ENCODE data around the gene DIPK1B.

Gene DIPK1B

DNA sequence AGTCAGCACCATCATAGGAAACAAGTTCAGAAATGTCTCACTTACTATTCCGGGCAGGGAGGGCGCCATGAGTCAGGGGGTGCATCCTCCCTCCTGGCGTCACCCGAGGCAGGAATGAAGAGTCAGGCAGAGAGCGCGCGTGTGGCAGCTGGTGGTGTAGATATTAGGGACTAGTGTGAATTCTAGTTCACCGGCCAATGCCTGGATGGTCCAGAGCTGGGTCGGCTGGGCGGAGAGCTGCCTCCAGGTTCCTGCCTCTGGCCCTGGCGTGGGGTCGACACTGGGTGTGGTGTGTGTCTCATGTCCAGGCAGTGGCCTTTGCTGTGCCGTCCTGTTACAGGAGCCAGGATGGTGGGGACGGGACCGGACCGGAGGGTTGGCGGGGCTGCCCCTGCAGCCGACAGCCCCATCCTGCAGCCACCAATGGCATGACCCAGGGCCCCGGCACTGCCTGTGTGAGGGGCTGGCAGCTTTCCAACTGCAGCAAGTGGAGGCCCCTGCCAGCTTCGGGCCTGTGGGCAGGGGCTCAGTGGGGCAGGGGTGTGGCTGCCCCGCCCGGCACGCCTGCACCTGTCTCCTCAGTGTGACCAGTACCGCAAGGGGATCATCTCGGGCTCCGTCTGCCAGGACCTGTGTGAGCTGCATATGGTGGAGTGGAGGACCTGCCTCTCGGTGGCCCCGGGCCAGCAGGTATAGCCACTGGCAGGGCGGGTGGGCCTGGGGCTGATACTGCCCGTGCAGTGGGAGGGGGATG is 9.1 kb downstream of the DIPK1B start:
- DNase-seq = no peak

DNA sequence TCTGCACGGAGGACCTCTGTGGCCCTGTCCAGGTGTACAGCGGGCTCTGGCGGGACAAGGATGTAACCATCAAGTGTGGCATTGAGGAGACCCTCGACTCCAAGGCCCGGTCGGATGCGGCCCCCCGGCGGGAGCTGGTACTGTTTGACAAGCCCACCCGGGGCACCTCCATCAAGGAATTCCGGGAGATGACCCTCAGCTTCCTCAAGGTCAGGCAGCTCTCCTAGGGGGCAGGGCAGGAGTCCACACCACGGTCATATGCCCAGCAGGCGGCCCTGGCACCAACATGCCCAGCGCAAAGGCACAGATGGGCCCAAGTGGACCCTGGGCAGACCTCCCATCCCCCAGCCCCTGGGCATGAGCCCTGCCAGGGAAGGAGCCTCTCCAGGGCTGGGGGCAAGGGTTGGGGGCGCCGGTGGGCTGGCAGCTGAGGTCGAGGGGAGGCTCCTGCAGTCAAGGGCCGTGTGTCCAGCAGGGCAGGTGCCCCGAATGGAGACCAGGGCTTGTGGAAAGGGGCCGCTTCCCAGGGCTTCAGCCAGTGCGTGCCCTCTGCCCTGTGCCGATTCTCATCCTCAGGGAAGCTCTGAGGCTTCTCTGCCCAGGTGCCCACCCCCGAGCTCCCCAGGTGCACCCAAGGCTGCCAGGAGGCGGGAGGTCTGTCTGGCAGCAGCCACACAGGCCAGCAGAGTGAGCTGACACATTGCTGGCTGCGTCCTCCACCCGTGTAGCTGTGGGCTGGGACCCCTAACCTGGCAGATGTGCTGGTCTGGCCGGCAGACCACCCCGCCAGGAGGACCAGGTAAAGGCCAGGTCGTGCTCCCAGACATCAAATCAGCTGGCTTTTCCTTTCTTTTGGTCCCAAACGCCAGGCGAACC is 10.0 kb downstream of the DIPK1B start:
- DNase-seq = no peak

DNA sequence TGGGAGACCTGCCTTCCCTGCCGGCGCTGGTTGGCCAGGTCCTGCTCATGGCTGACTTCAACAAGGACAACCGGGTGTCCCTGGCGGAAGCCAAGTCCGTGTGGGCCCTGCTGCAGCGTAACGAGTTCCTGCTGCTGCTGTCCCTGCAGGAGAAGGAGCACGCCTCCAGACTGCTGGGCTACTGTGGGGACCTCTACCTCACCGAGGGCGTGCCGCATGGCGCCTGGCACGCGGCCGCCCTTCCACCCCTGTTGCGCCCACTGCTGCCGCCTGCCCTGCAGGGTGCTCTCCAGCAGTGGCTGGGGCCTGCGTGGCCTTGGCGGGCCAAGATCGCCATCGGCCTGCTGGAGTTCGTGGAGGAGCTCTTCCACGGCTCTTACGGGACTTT is 10.6 kb downstream of the DIPK1B start:
- DNase-seq = no peak

DNA sequence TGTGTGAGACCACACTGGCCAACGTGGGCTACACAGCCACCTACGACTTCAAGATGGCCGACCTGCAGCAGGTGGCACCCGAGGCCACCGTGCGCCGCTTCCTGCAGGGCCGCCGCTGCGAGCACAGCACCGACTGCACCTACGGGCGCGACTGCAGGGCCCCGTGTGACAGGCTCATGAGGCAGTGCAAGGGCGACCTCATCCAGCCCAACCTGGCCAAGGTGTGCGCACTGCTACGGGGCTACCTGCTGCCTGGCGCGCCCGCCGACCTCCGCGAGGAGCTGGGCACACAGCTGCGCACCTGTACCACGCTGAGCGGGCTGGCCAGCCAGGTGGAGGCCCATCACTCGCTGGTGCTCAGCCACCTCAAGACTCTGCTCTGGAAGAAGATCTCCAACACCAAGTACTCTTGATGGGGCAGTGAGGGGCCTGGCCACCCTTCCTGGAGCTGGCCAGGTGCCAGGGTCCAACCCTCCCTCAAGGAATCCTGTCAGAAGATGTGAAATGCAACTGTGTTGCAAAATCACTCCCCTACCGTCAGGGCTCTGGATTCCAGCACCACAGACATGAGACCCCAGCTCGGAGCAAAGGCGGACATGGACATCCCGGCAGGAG is 11.1 kb downstream of the DIPK1B start:
- DNase-seq = no peak

DNA sequence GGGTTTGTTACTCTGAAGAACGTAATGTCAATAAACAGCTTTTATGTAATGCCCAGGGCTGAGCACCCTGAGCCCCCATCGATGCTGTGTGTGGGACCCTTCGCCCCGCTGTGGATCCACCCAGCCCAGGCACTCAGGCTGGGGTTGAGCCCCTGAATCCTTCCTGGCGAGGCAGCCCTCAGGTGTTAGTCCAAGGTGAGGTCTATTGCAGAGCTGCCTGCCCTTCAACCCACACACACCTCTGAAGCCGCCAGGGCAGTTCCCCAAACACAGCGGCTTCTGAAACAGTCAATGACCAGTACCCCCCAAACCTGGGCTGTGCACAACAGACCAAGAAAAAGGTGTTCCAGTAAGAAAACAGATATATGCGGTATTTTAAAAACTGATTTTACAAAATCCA is 11.6 kb downstream of the DIPK1B start:
- no peak for DNase-seq

DNA sequence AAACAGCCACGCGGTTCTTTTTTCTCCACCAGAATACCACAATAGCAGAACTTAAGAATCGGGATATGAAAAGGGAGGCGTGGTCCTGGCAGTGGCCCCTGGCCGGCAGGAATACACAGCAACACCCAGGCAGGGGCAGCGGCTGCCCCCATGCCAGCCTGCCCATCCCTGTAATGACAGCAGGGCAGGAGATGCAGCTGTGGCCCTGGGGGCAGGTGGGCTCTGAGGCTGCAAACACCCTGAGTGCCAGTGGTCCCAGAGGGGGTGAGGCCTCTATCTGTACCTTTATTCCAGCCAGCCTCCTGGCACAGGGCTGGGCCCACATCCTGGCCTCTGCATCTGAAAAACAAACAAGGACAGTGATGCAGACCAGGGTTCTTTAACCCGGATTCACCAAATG is 12.4 kb downstream of the DIPK1B start:
- no peak for DNase-seq

DNA sequence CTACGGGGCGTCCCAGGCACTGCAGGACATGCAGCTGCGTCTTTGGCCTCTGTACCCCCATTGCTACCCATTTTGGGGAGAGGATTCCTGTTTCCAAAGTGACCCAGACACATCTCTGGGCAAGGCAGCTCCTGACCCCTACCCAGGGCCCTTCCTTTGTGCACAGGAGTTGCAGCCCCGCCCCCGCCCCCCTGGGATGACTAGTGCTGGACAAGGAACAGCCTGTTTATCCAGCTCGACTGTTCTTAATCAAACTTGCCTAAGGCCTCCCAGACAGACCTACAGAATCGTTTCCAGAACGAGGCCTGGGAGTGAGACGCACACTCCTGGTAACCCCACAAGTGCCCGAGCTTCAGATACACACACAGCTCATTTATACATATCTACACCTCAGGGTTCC is 13.2 kb downstream of the DIPK1B start:
- no peak for DNase-seq

DNA sequence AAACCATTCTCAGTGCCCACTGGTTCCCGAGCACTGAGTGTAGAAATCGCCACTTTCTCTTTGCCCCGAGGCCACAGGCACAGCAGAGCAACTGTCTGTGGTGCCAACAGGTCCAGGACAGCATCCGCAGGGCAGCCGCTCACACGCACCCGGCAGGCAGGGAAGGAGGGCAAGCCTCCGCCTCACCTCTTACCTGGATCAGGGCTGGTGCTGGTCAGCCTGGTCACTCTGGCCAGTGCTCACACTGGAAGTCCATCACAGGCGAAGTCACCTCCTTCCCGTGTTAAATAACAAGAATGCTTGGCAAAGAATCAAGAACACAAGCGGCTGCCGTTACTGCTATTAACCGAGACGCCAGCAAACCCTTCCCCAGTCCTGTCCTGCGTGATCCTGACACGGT is 13.7 kb downstream of the DIPK1B start:
- no peak for DNase-seq

DNA sequence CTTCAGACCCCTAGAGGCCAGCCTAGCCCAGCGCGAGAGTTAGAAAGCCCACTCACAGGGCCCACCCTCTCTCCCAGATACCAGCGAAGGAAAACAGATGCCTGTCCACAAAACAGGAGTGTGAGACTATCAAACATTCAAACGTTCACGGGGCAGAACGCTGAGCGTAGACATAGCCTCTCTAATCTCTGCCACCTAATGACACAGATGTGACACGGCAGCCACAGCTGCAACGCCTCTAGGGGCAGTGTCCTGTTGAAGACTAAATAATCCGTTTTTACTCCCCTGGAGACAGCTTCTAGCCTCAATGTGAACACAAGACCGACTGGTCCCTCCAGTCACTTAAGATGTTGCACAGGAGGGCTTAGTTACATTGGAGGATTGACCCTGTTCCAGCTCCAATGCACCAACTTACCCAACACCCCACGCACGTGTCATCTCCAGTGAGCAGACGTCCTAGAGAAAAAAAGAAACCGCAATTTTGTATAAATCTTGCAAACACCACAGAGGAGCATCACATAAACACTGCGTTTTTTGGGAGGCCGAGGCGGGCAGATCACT is 14.3 kb downstream of the DIPK1B start:
- no peak for DNase-seq

DNA sequence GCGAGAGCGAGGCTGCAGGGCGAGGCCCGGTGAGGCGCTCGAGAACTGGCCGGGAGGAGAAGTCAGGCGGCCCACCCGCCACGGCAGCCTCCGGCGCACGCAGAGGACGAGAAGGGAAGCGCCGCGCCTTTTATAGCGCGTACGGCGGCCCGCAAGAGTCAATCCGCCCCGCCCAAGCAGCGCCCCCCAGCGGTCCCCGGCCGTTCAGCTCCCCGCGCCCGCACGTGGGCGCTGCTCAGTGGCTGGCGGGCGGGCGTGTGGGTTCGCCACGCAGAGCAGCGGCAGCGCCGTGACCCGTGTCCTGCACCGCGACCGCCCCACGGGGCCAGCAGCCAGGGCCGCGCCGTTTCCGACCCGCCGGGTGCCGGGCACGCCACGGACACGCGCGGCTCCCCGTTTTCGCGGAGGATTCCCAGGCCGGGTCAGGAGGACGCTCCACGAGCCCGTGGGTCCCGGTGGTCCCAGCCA is 15.7 kb downstream of the DIPK1B start:
- peak; percentile 7 for DNase-seq

DNA sequence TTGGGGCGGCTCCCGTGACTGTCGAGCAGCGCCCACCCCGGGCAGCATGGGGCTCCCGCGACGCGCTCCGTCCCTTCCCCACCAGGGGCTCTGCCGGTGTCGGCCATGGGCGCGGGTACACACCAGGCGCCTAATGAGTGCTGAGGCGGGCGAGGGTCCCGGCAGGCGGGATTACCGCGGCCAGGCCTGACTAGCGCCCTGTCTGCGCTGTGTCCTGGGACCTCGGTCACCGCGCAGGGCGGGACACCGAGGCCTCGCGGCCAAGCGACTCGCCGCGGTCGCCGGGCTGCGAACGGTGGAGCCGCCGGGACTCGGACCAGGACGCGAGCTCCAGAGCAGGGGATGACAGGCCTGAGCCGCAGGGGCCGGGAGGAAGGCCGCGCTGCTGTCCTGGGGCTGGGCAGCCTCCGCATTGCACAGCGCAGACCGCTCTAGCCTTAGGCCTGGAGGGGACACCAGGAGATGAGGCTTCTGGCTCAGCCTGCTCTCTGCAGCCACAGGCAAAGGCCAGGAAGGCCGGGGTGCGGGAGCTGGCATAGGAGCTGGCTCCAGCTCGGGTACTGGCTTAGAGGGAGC is 16.3 kb downstream of the DIPK1B start:
- DNase-seq = no peak

DNA sequence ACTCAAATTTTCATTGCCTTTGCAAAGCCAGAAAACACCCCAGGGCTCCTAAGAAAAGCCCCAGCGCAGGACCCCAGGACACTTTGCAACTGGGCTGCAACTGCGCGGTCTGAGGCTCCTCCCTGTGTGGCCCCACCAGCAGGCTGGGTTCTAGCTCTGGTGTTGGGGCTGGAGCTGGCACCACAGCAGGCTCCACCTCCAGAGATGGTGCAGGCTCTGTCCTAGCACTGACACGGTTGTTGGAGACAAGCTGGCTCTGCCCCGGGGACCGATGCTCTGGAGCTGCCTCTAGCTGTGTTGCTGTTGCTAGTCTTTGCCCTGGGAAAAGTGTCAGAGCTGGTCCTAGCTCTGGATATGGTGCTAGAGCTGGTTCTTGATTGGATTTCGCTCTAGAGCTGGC is 16.8 kb downstream of the DIPK1B start:
- DNase-seq = no peak

DNA sequence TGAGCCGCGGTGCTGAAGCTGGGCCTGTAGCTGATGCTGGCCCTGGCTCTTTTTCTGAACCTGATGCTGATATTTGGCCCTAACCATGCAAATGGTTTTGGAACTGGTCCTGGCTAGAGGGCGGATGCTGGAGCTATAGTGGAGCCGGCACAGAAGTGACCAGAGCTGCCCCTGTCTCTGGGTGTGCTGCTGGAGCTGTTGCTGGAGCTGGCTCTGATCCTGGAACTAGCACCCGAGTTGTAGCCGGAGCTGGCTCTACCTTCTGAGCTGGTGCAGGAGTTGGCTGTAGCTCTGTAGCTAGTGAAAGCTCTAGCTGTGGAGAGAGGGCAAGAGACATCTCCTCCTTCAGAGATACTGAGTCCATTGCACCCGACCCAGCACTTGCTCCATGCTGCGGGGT is 17.6 kb downstream of the DIPK1B start:
- DNase-seq = no peak

DNA sequence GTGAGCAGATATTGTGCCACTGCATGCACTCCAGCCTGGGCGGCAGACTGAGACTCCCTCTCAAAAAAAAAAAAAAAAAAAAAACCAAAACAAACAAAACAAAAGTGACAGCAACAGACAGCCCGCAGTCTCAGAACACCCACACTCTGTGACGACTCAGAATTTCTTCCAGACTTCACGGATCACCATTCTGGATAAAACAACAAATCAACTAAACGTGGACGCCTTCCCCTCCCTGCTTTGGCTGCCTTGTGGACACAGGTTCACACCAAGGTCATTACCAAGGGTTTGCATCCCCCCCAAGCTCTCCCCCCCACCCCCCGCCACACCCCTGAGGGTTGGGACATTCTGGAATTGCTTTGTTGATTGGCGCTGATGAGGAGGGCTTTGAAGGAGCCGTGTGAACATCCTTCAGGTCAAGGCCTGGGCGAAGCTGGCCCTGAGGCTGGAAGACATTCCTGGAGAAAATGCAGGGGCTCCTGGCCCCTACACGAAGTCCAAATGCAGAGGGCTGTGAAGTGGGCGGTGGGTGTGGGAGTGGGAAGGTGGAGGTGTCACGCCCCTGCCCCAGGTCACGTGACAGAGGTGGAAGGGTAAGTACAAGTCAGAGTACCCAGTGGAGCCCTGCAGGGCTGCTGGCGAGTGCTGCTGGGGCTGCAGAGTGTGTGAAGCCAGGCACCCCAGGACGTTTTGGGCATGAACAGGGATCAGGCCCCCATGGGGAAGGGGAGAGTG is 20.2 kb downstream of the DIPK1B start:
- DNase-seq = no peak

DNA sequence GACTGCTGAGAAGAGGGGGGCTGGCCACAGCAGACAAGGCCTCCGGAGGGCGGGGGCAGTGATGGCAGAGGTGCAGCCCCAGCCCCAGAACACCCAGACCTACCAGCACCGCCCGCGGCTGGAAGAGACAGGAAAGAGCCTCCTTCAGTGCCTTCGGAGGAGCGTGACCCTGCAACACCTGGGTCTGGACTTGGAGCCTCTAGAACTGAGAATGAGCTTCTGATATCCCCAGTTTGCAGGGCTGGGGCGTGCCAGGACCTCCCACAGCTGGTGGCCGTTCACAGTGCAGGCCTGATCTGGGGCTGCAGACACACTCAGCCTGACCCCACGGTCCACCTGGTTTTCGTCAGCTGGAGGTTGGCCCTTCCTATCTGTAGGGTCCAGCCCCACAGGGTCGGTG is 21.2 kb downstream of the DIPK1B start:
- no peak for DNase-seq

DNA sequence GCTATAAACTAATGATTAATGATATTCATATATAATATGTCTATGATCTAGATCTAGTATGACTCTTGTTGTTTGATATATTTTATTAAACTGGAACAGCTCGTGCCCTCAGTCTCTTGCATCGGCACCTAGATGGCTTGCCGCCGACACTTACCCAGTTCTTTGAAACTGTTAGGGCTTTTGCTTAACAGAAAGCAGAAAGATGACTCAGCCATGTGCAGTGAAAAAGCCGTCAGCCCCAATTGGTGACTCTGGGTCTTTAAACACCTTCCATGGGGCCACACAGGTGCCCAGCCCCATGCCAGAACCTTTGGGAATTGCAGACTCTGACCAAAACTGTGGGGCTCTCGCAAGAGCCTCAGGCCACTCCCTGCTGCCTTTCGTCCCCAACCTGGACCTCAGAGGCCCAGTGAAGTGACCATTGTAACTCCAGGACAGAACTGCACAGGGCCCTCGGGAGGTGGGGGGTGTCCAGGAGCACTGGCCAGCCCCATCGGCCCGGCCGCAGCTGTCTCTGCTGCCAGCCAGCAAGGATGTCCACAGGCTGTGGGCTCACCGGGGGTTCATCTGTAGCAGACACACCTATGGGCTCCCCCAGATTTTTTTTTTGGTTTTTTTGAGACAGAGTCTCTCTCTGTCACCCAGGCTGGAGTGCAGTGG is 22.6 kb downstream of the DIPK1B start:
- DNase-seq = no peak

DNA sequence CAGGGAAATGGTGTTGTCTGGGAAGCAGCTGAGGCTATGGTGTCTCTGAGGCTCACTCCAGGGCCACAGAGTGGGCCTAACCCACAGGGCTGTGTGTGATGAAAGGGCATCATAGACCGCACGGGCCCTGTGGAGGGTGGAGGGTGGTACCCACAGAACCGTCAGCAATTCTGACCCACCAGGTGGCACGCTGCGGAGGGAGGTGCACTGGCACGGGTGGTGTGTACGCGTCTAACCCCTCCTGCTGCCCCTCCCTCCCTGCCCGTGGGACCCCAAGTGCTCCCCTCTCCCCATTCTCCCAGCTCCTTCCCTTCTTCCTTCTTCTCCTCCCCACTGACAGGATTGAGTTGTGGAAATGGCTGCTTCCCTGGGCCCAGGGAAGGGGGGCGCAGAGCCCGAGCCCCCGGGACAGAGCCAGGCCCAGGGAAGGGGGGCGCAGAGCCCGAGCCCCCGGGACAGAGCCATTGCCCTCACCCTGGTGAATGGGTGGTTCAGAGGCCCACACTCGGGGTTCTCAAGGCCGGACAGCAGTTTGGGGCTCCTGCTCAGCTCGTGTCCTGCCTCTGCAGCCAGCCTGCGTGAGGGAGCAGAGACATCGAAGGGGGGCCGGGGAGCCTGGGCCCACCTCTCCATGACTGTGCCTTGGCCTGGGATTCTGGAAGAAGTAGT is 23.6 kb downstream of the DIPK1B start:
- no peak for DNase-seq

DNA sequence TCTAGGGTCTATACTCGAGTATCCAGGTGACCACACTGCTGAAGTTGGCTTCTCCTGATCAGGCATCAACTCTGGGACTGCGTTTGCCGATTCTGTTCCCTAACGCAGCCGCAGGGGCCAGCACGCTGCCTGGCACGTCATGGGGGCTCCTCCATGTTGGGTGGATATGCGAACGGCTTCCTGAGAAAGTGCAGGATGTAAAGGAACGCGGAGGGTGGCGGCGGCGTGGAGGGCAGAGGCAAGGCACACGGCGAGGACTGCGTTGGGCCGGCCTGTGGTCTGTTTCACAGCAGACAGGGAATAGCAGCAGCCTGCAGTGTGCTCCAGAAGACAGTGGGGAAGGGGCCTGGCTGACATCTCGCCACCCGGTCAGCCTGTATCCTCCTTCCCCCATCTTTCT is 26.6 kb downstream of the DIPK1B start:
- DNase-seq = no peak

DNA sequence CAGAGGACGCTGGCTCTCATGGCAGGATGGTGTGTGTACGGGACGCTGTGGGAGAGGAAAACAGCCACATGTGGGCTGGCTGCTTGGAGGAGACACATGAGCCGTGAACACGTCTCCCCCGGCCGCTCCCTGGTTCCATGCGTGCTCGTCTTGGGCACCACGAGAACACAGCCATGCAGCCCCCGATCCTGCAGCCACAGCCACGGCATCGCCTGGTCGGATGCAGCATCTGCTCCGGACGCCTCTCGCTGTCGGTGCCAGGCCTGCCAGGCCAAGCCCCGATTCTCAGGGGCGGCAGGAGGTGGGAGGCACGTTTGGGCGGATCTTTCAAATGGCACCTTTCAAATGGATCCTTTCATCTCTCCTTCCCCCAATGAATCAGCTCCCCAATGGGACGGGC is 27.1 kb downstream of the DIPK1B start:
- DNase-seq = no peak

DNA sequence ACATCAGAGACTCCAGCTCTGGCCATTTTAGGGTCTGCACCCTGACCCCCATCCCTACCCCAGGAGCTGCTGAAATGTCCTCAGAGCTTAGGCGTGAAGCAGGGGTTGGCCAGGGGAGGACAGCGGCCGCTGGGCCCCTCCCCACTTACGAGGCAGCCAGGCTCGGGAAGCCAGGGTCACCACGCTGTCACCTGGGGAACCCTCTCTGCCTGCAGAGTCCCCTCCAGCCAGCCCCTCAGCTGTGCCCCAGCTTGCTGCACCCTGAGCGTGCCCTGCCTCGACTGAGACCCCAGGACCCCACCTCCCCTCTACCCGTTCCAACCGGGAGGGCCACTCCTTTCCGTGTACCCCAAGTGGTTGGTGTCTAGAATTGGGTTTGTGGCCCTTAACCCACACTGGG is 27.7 kb downstream of the DIPK1B start:
- DNase-seq = no peak

DNA sequence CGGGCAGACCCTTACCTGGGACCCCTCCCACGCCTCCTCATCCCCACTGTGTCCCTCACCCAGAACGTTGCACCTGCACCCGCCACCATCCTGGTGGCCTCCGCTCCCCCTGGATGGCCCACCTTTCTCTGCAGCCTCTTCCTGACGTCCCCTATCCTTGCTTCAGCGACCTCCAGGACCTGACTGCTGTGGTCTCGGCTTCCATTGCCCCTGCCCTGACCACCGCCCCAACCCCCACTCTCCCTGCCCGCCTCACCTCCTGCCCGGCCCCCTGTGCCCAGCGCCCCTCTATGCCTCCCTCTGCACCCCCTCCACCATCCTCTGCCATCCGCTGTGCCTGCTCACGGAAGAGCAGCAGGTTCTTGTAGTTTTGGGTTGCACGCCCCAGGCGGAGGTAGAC is 28.1 kb downstream of the DIPK1B start:
- DNase-seq = no peak
